HEK293 (cell line): Measurements from ENCODE around the gene EGFL8.

Experiments used
- CTCF ChIA-PET: fragments of 350-600 bp; formaldehyde crosslinking; extraction: SDS; loops from one replicate; lab custom pipeline; 2021; ENCODE audit warnings: antibody characterized with exemption; lab: Yijun Ruan, JAX
- POLR2A ChIA-PET: fragments of 300-600 bp; formaldehyde crosslinking; extraction: SDS; loops from one replicate; lab custom pipeline; 2020; ENCODE audit warnings: antibody characterized with exemption, inconsistent platforms; lab: Yijun Ruan, JAX
- H3K27ac ChIP-seq: fragments of 200-500 bp; sonication (Bioruptor generic); 2 replicates; pipeline ENCODE4 v1.5.1; 2014; ENCODE audit warnings: low read depth, low read length, control low read depth, inconsistent platforms; ENCODE audit errors: extremely low read depth
- H3K36me3 ChIP-seq, 2 experiments: fragments of 200-500 bp in 1 of 2; sonication (Bioruptor generic) in 1 of 2; 1 replicate in 1 of 2; 2 replicates in 1 of 2; pipeline ENCODE4 v1.5.1; 2014 to 2017; ENCODE audit warnings: inconsistent platforms in 2 of 2, low read length in 2 of 2; ENCODE audit not compliant: control insufficient read depth in 2 of 2, insufficient read depth in 1 of 2
- H3K4me1 ChIP-seq: fragments of 200-500 bp; sonication (Bioruptor generic); 2 replicates; pipeline ENCODE4 v1.5.1; 2014; ENCODE audit warnings: mild to moderate bottlenecking, low read length, inconsistent platforms; ENCODE audit not compliant: control insufficient read depth, insufficient read depth
- H3K4me3 ChIP-seq: 2 replicates; pipeline ENCODE4 v1.5.1; 2011; ENCODE audit warnings: low read depth, mild to moderate bottlenecking, control low read depth, low read length, moderate library complexity
- H3K9me3 ChIP-seq: fragments of 200-500 bp; sonication (Bioruptor generic); 2 replicates; pipeline ENCODE4 v1.5.1; 2014; ENCODE audit warnings: low read depth, low read length, inconsistent platforms; ENCODE audit not compliant: control insufficient read depth, insufficient read depth
- KLF16 ChIP-seq: fragments of 450-650 bp; formaldehyde crosslinking; IDR thresholded peaks from 2 replicates; pipeline ENCODE4 v1.5.1; 2017; ENCODE audit warnings: missing biosample characterization, missing genetic modification characterization
- PATZ1 ChIP-seq: fragments of 450-650 bp; formaldehyde crosslinking; IDR thresholded peaks from 2 replicates; pipeline ENCODE4 v1.5.1; 2016; ENCODE audit warnings: missing biosample characterization, missing genetic modification characterization
- SCRT2 ChIP-seq: fragments of 450-650 bp; formaldehyde crosslinking; IDR thresholded peaks from 2 replicates; pipeline ENCODE4 v1.5.1; 2016; ENCODE audit warnings: missing biosample characterization, missing genetic modification characterization
- YY1 ChIP-seq: fragments of 450-650 bp; formaldehyde crosslinking; IDR thresholded peaks from 2 replicates; pipeline ENCODE4 v1.5.1; 2018; ENCODE audit warnings: missing biosample characterization, missing genetic modification characterization
- ZBTB44 ChIP-seq: fragments of 450-650 bp; IDR thresholded peaks from 2 replicates; pipeline ENCODE4 v1.5.1; 2018; ENCODE audit warnings: missing biosample characterization, mild to moderate bottlenecking, missing genetic modification characterization
- ZBTB48 ChIP-seq: fragments of 450-650 bp; formaldehyde crosslinking; IDR thresholded peaks from 2 replicates; pipeline ENCODE4 v1.5.1; 2016; ENCODE audit warnings: missing biosample characterization, missing genetic modification characterization
- ZIC2 ChIP-seq: fragments of 450-650 bp; formaldehyde crosslinking; IDR thresholded peaks from 2 replicates; pipeline ENCODE4 v1.5.1; 2016; ENCODE audit warnings: missing biosample characterization, missing genetic modification characterization
- ZNF449 ChIP-seq: fragments of 450-650 bp; formaldehyde crosslinking; IDR thresholded peaks from 2 replicates; pipeline ENCODE4 v1.5.1; 2017; ENCODE audit warnings: missing biosample characterization, mild to moderate bottlenecking, missing genetic modification characterization, moderate library complexity
- ZNF626 ChIP-seq: fragments of 450-650 bp; sonication (Bioruptor Pico); formaldehyde crosslinking; IDR thresholded peaks from 2 replicates; pipeline ENCODE4 v1.5.1; 2018; ENCODE audit warnings: missing biosample characterization, missing genetic modification characterization, inconsistent platforms
- ZNF629 ChIP-seq: fragments of 450-650 bp; formaldehyde crosslinking; IDR thresholded peaks from 2 replicates; pipeline ENCODE4 v1.5.1; 2017; ENCODE audit warnings: missing biosample characterization, missing genetic modification characterization
- ZNF701 ChIP-seq: fragments of 450-650 bp; formaldehyde crosslinking; IDR thresholded peaks from 2 replicates; pipeline ENCODE4 v1.5.1; 2016; ENCODE audit warnings: missing biosample characterization, missing genetic modification characterization
- TF ChIP-seq, protein P1 (sequence below): fragments of 450-650 bp; formaldehyde crosslinking; IDR thresholded peaks from 2 replicates; pipeline ENCODE4 v1.5.1; 2016; ENCODE audit warnings: missing biosample characterization, missing genetic modification characterization

EGFL8 gene

DNA sequence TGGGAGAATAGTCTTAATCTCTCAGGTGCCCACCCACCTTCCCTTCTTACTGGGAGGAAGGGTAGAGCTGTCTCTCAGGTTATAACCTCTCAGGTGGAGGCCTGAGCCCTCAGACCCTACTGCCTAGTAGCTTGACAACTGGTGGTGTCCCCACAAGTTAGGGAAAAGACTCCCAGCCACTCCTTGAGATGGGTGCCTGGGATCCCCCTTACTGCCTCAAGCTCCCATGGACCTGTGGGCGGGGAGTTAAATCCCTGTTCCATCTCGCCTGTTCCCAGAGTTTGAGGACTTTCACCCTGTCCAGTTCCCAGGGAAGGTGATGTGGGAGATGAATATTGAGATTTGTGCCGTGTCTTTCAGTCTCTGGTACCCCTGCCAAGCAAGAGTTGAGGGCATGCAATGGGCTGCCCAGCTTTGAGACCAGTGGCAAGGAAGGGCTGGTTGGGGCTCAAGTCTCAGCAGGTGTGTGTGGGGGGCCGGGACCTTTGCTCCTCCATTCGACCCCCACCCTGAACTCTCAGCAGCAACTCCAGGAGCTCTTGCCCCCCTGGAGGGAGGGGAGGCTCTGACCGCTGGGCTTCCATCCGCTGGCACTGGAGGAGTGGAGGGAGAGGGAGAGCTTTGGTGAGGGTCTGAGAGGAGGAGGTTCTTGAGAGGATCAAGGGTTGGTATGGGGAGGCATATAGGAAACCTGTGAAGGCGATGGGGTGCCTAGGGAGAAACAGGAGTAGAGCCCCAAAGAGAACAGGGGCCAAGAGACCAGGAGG lies 26.7 kb downstream of the EGFL8 start:
- CTCF ChIA-PET: interaction anchor here (0.7 to 1.8 kb wide), 3 partner anchors 9 to 422 kb away, joined by 3 to 6 read pairs (median 4); no protein-coding TSS in a partner anchor

GRCh38 chr6:32191696-32192607 lies 27.6 kb downstream of the EGFL8 start:
- peaks cover 0 to 16% of the 10 kb centered on the region in 2 experiments; a peak in 1 of 3 replicates for H3K36me3 ChIP-seq
- TF ChIP-seq ZNF629 (tag by site-specific recombination) (no peak), SCRT2 (tag by site-specific recombination) (no peak), ZBTB44 (tag by site-specific recombination) (no peak), PATZ1 (tag by site-specific recombination) (no peak), KLF16 (tag by site-specific recombination) (no peak), ZNF701 (tag by site-specific recombination) (no peak)
- TF ChIP-seq, protein P1, sequence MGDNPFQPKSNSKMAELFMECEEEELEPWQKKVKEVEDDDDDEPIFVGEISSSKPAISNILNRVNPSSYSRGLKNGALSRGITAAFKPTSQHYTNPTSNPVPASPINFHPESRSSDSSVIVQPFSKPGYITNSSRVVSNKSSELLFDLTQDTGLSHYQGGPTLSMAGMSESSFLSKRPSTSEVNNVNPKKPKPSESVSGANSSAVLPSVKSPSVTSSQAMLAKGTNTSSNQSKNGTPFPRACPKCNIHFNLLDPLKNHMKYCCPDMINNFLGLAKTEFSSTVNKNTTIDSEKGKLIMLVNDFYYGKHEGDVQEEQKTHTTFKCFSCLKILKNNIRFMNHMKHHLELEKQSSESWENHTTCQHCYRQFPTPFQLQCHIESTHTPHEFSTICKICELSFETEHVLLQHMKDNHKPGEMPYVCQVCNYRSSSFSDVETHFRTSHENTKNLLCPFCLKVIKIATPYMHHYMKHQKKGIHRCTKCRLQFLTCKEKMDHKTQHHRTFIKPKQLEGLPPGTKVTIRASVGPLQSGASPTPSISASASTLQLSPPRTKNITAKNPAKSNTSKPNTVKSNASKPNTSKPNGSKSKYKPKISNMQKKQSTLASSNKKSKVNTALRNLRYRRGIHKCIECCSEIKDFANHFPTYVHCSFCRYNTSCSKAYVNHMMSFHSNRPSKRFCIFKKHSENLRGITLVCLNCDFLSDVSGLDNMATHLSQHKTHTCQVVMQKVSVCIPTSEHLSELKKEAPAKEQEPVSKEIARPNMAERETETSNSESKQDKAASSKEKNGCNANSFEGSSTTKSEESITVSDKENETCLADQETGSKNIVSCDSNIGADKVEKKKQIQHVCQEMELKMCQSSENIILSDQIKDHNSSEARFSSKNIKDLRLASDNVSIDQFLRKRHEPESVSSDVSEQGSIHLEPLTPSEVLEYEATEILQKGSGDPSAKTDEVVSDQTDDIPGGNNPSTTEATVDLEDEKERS (tag by site-specific recombination): no peak
- no peak overlapping the region for H3K4me3 ChIP-seq
- ChIA-PET POLR2A (interaction anchor here (1.2 to 2.2 kb wide), 3 partner anchors 11 to 15 kb away, joined by 3 to 18 read pairs (median 9); no protein-coding TSS in a partner anchor), CTCF (interaction anchor here (1.0 to 1.5 kb wide), 4 partner anchors 23 to 73 kb away, joined by 3 to 7 read pairs (median 4); no protein-coding TSS in a partner anchor)
- no peak overlapping the region for H3K27ac ChIP-seq
- H3K4me1 ChIP-seq: peaks cover 10% of the 10 kb centered on the region
- no peaks in the 10 kb centered on the region for H3K9me3 ChIP-seq

More for the DNA sequence above, 26.7 kb downstream of the EGFL8 start:
- POLR2A ChIA-PET: interaction anchor here (0.7 to 2.2 kb wide), 10 partner anchors 12 to 781 kb away, joined by 5 to 18 read pairs (median 6); partner anchors contain the start of genes AGPAT1, ATF6B, FKBPL and HSPA1B
- Histone ChIP-seq H3K9me3 (no peaks in the 10 kb centered on the region), H3K4me1 (peaks cover 10% of the 10 kb centered on the region), H3K36me3 (peaks cover 0 to 24% of the 10 kb centered on the region in 2 experiments; a peak in 1 of 3 replicates), H3K27ac (peak overlapping the region; percentile 74), H3K4me3 (no peak overlapping the region)
- peak; percentile 17; the same call in 1 of the 2 replicates for TF ChIP-seq ZIC2 (tag by site-specific recombination)
- no peak for TF ChIP-seq ZNF626 (tag by site-specific recombination)
- no peak for TF ChIP-seq YY1 (tag by site-specific recombination)
- no peak for TF ChIP-seq ZNF449 (tag by site-specific recombination)
- 0 out of 2 replicates have a peak, but pooled peaks have one; percentile 22 for TF ChIP-seq ZBTB48 (tag by site-specific recombination)
